ENCODE data around the gene MS4A13.
"Not testable (repeated sequence)": the region's sequence is repeated elsewhere in the genome, so short reads cannot be mapped to it uniquely, and the experiment has no call there.

The MS4A13 gene, protein sequence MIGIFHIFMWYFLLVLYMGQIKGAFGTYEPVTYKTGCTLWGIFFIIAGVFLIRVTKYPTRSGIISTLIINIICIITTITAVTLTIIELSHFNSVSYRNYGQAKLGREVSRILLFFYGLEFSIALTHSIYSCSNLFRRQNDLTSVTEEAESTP

GRCh38 chr11:60515144-60515855, at the start of gene MS4A13:
Gene MS4A13 (plus strand): TSS chr11:60515392. CDS start chr11:60518084, 2,692 bp downstream.
- DNase-seq: no peak

DNA sequence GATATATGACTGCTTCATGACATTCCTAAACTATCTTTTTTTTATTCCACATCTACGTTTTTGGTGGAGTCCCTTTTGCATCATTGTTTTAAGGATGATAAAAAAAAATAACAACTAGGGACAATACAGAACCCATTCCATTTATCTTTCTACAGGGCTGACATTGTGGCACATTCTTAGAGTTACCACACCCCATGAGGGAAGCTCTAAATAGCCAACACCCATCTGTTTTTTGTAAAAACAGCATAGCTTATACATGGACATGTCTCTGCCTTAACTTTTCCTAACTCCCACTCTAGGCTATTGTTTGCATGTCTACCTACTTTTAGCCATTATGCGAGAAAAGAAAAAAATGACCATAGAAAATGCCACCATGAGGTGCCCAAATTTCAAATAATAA, 46.4 kb upstream of the MS4A13 start:
- DNase-seq: no peak

GRCh38 chr11:60469723-60470122, 45.5 kb upstream of the MS4A13 start:
- peak; percentile 16 for DNase-seq

GRCh38 chr11:60477035-60477445, 38.2 kb upstream of the MS4A13 start:
- no peak for DNase-seq

- no peak for DNase-seq
Measured at GRCh38 chr11:60482361-60482760, 32.8 kb upstream of the MS4A13 start.

DNA sequence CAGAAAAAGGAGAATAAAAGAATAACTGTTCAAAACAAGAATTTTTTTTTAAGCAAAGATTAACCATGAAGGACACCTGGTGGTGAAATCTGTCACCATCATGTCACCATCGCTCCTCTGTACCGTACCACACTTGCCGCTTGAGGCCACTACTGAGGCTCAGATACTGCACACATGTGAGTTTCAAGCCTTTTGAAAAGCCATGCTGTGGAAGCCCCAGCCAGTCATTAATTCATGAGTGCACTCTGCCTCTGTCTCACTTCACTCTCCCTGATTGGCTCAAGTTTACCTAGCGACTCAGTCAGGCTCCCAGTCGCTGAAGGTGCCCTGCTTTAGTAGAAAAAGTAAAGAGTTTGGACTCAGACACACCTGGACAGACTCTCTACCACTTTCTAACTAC, 29.2 kb upstream of the MS4A13 start:
- peak; percentile 91 for DNase-seq

DNA sequence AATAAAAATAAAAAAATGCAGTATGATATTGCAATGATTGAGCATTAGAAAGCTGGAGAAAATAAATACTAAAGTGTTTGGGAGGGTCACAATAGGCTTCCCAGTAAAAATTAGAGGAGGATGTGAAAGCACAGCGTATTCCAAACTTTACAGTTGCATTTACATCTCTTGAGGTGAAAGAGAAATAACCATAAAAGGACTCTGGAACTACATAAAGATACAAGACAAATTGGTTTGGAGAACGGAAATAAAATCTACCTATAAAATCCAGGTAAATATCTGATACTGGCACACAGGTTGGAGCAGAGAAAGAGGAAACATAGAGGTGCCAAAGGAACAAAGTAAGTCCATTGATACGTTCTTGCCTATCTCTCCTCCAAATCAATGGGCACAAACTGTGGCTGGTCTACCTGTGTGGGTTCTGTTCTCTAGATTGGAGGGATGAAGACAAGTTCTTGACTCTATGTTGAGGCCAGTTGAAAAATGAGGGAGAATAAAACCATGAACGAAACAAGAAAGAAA, 22.6 kb upstream of the MS4A13 start, which contains the start of gene MS4A12:
Gene MS4A12, plus strand, starts transcription at position 291 of the 522 bp plus-strand sequence. CDS start 4,541 bp downstream, outside the sequence.
- no peak for DNase-seq

DNA sequence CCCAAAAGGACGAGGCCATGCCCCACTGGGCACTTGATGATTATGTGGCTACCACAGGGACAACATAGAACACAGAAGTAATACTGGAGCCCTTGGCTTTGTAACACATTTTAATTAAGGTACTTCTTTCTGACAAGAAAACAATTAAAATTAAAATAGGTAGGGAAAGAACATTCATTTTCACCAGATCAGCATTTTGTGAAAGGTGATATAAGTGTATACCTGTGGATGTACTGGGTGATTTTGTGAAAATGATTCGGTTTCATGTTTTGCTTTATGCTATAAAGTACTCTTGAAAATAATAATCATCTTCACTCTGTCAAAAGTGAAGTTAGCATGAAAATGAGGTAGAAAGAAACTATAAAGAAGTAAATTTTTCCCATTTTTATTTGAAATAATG, 21.7 kb upstream of the MS4A13 start:
- no peak for DNase-seq

DNA sequence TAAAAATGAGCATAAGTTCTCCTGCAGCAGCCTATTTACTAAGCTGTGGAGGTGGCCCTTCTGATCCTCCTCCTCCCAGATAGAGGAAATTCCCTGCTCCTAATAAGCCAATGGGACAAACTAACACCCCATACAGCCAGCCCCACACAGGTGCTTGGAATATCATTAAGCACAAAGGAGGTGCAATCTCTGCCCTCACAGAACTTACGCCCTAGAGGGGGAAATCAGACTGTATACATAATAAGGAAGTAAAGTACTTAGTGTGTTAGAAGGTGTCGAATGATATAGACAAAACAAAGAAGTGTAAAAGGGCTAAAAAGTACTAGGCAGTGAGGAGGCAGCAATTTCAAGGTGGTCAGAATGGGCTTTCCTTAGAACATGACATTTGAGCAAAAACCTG, 16.8 kb upstream of the MS4A13 start:
- DNase-seq: no peak

DNA sequence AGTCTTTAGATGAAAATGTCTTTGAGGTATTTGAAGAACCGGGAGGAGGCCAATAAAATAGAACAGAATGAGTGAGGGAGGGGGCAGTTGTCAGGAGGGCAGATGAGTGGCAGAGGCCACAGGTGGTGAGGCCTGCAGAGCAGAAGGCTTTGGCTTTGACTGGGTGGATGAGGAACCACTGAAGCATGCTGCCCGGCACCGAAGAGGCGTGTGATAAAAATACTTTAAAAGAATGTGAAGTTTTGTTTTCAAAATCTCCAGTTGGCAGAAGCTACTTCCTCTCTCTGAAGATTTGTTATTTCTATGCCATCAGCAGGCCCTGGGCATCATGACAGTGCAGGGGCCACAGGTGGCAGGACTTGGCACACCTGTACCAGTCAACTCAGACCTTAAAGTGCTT, 16.3 kb upstream of the MS4A13 start:
- no peak for DNase-seq

GRCh38 chr11:60500276-60500910, 14.8 kb upstream of the MS4A13 start:
- DNase-seq: no peak

DNA sequence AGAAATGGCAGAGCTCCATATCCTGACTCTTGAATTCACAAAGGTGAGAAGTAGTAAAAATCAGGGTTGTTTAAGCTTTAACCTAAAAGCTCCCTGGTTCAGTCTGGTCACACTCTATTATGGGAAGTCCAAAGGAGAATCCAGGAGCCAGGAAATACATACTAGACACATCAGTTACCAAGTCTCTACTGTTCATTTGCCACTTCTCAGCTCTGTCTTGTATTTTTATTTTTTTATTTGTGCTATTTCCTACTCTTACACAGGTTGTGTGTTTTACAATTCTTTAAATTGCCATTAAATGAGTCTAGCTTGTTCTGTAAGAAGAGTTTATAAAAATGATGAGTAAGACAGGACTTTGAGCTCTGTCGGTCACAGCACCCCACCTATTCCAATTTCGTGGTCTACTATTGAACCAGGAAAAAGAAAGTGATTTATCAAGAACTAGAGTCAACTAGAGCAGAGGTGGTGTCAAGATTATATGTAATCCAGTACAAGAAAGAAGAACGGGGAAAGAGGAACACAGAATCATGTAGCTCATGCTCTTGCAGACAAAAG, 12.9 kb upstream of the MS4A13 start:
- no peak for DNase-seq

DNA sequence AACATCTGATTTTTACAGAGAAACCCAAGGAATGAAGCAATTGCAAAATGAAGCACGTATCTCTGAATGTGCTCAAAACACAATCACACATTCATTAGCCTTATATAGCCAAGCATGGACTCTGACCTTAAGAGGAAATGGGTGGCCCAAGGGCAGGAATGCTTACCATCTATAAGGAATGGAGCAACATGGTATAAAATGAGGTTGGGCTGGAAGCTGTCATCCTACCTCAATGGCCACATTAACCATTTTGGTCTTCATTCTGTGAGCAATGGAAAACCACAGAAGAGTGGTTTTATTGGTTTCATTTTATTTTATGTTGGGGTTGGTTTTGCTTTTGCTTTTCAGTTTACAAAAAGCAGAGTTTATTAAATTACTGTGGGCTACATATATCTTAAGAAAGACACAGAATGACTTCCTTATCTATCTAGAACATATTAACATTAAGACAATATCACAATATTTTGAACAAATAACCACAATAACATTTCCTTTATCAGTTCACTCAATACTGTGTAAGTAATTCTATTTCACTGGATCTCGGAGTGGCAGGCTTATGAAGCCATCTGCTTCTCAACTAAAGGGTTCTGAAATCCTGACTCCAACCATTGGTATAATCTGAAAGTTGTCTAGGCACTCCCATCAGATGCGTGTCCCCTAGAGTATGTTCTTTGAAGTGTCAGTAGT, 10.8 kb upstream of the MS4A13 start:
- DNase-seq: no peak

GRCh38 chr11:60509609-60510008, 5.6 kb upstream of the MS4A13 start:
- DNase-seq: not testable (repeated sequence)

- not testable (repeated sequence) for DNase-seq
Measured at GRCh38 chr11:60510209-60510608, 5.0 kb upstream of the MS4A13 start.

DNA sequence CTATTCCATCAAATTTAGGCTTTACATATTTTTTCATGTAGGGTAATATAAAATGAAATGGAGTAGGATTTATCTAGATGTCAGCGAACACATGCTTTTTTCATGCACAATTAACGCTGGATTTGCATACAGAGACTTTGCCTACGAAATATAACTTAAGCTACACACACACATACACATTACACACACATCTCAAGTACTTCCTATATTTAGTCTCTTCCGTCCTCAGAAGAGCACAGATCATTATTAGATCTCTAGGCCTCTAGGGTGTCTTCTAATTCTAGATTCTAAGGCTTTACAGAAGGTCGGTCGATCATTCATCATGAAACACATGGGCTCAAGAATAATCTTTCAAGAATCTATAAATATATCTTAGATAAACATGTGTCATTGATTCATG, 3.8 kb upstream of the MS4A13 start:
- DNase-seq: no peak

DNA sequence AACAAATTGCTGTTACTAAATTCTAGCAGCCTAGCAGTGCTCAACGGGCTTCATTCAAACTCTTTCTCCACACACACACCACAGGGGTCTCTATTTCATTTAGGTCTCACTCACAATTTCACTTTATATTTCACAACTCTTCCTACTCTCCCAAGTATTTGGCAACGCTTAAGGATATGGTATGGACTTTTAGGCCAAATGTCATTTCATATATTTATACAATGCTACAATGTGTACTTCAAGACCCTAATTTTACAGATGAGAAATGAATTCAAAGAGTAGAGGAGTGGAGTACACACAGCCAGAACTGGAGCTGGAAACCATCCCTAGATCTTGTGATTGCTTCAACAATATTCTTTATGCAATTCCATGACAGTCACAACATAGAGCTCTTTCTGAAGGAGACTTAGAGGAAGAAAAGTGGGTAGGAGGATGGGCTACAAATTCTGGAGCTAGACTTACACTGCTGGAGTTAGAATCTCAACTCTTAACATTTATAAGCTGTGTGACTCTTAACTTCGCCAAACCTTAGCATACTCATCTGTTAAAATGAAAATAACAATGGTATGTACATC, 2.5 kb upstream of the MS4A13 start:
- no peak for DNase-seq

- DNase-seq: peak; percentile 6
Measured at GRCh38 chr11:60513496-60514460, 1.4 kb upstream of the MS4A13 start.

- DNase-seq: no peak
Measured at GRCh38 chr11:60528465-60528864, 13.3 kb downstream of the MS4A13 start.

DNA sequence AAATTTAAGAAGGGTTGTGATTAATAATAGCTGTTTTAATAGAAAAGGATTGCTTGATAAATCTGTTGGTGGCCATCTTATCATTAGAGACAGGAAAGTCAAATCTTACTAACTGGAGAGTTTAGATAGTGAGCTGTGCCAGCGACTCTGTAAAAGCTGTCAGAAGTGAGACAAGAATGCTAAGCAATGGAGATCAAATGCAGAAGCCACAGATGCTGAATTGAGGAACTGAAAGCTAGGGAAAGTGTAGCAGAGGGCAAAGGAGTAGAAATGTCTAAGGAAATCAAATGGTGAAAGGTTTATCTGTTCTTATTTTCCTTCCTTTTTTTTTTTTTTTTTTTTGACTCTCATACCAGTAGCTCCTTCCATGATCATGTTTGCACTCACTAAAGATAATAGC, 13.7 kb downstream of the MS4A13 start:
- no peak for DNase-seq

DNA sequence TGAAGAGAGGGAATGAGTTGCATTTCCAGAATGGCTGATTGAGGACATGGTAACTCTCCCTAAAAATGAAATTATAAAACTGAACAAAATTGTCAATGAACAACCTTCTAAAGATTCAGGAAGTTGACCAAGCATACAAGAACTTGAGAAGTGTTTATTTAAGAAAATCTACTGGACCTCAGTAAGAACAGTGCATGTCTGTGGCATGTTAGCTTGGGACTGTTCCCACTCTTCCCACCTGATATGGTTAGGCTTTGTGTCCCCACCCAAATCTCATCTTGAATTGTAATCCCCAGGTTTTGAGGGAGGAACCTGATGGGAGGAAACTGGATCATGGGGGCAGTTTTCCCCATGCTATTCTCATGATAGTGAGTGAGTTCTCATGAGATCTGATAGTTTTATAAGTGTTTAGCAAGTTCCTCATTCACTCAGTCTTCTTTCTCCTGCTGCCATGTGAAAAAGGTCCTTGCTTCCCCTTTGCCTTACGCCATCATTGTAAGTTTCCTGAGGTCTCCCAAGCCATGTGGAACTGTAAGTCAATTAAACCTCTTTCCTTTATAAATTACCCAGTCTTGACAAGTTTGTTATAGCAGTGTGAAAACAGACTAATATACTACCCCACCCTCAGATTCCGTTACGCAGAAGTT, 15.4 kb downstream of the MS4A13 start:
- no peak for DNase-seq

Measured in DMS53 (cell line).